Loucy (cell line): ENCODE data around the gene ATP5PD.

Source experiments
- EZH2phosphoT487 ChIP-seq: fragments of 200-600 bp; IDR thresholded peaks from 2 replicates; pipeline ENCODE4 v1.6.1; 2018; ENCODE audit warnings: antibody characterized with exemption, mild to moderate bottlenecking, moderate library complexity, borderline replicate concordance
- TF ChIP-seq, protein P1 (sequence below): fragments of 200-600 bp; sonication (generic); conservative IDR thresholded peaks from 2 replicates; pipeline ENCODE4 v1.5.1; 2014; ENCODE audit warnings: mild to moderate bottlenecking, antibody characterized with exemption, low read length

DNA sequence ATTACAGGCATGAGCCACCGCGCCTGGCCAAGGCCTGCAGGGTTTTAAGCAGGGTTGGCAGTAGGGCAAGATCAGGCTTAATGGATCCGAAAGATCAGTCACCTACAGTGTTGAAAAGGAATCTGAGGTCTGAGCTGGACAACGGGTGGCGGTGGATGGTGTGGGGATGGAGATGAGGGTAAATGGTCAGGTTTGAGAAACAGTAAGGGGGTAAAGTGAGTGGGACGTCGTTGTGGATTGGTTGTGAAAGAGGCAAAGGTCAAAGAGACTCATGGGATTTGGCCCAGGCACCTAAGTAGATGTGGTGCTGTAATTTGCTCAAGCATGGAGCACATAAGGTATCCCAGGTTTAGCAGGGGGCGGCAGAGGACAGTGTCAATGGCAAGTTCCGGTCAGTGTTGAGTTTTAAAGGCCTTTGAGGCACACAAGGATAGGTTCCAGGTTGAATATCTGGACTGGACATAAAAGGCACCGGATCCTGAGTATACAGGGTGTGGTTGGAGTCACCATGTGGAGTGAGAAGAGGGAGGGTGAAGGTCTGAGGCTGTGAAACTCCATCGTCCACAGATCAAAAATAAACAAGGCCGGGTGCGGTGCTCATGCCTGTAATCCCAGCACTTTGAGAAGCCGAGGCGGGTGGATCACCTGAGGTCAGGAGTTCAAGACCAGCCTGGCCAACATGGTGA, 39.9 kb upstream of the ATP5PD start:
- TF ChIP-seq, protein P1, sequence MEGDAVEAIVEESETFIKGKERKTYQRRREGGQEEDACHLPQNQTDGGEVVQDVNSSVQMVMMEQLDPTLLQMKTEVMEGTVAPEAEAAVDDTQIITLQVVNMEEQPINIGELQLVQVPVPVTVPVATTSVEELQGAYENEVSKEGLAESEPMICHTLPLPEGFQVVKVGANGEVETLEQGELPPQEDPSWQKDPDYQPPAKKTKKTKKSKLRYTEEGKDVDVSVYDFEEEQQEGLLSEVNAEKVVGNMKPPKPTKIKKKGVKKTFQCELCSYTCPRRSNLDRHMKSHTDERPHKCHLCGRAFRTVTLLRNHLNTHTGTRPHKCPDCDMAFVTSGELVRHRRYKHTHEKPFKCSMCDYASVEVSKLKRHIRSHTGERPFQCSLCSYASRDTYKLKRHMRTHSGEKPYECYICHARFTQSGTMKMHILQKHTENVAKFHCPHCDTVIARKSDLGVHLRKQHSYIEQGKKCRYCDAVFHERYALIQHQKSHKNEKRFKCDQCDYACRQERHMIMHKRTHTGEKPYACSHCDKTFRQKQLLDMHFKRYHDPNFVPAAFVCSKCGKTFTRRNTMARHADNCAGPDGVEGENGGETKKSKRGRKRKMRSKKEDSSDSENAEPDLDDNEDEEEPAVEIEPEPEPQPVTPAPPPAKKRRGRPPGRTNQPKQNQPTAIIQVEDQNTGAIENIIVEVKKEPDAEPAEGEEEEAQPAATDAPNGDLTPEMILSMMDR = no peak
- TF ChIP-seq EZH2phosphoT487 = no peak
